Right lung (tissue), 5 donors: ENCODE results near the gene GSTP1. TPM values are rescaled to one million over a fixed set of nuclear protein-coding genes. Genes with fewer than 3 reads are reported as not detected.
"Not testable (repeated sequence)": the region's sequence is repeated elsewhere in the genome, so short reads cannot be mapped to it uniquely, and the experiment has no call there.

Experiments
- DNase-seq, 2 donors: peaks; one replicate each; pipeline ENCODE4 v3.0.0-alpha.2; 2013
- polyA plus RNA-seq, 5 donors: library from polyadenylated mRNA; unstranded; fragments of 120-200 nt; gene quantifications; one replicate each; pipeline versions ENCODE4 v1.2.1 to v1.2.3, GENCODE V29; 2013; ENCODE audit warnings: inconsistent platforms in 1 of 5, low replicate concordance in 1 of 5; ENCODE audit not compliant: insufficient read length in 5 of 5, insufficient read depth in 1 of 5

The GSTP1 gene
- polyA plus RNA-seq, 5 donors: 653 to 1,043 (median 745) TPM

DNA sequence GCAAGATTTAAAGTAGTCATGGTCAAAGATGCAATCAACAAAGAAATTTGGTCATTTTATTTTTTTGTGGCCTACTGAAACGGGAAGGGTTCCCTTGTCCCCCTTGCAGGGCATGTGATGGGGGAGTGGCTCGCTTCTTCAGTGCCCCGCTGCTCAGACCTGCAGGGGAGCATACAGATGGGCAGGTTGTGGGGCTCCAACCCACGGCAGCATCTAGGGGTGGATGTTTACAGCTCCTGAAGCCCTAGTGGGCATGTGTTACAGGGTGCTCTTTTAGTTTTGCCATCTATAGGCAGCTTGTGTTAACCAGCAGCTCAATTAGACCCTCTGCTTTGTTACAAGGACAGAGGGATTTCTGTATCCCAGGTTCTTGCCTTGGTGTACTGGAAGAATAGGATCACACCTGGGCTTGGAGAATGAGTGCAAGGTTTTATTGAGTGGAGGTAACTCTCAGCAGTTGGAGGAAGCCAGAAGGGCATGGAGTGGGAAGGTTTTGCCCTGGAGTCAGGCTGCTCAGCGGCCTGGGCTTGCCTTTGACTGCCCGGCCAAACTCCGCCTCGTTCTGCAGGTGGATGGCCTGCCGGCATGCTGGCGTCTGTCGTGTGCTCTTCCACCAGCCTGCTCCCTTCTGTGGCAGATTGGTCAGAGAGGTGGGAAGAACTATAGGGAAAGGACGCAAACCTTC is 9.4 kb downstream of the GSTP1 start:
- no peak for DNase-seq

DNA sequence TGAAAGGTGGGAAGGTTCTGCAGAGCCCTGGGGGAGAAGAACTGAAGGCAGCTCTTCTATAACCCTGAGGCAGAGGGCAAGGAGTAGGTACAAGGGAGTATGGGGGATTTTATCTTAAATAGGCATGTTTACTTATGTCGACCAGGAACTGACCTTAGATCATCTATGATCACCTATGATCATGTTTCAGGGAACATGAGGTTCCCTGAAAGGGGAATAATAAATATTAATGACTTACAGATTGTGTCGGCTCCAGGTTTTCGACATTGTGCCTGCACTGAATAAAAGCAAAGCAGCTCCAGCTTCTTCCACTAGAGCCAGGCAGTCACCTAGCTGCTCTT is 9.9 kb downstream of the GSTP1 start:
- DNase-seq: no peak

DNA sequence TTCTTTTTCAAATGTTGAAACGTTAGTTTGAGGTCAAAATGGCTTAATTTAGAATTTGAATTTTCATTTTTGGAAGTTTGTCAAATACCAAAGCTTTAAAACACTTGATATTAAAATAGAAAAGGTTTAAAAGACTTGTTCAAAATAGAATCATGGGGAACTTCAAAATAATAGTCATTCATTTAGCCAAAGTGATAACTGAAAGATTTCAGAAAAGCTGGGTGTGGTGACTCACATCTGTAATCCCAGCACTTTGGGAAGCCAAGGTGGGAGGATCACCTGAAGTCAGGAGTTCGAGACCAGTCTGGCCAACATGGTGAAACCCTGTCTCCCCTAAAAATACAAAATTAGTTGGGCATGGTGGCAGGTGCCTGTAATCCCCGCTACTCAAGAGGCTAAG is 10.9 kb downstream of the GSTP1 start:
- DNase-seq: no peak

DNA sequence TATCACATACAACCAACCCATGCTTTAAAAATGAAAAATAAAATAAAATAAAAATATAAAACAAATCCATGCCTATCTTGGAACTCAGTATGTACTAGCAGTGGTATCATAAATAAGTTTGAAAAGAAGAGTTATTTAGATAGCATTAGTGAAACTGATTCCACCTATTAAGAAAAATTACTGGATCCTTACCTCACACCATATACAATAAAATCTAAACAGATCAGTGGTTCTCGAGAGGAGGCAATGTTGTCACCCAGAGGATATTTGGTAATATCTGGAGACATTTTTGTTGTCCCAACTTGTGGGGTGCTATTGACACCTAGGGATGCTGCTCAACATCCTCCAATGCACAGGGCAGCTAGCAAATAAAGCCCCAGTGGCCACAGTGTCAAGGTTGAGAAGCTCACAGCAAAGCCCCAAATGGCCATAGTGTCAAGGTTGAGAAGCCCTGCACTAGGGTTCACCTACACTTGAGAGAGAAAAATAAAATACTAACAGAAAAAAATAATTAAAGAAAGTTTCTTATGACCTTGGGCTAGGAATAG is 13.2 kb downstream of the GSTP1 start:
- DNase-seq: no peak

DNA sequence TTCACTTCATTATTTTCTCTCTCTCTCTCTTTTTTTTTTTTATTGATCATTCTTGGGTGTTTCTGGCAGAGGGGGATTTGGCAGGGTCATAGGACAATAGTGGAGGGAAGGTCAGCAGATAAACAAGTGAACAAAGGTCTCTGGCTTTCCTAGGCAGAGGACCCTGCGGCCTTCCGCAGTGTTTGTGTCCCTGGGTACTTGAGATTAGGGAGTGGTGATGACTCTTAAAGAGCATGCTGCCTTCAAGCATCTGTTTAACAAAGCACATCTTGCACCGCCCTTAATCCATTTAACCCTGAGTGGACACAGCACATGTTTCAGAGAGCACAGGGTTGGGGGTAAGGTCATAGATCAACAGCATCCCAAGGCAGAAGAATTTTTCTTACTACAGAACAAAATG is 13.8 kb downstream of the GSTP1 start:
- DNase-seq: not testable (repeated sequence)

DNA sequence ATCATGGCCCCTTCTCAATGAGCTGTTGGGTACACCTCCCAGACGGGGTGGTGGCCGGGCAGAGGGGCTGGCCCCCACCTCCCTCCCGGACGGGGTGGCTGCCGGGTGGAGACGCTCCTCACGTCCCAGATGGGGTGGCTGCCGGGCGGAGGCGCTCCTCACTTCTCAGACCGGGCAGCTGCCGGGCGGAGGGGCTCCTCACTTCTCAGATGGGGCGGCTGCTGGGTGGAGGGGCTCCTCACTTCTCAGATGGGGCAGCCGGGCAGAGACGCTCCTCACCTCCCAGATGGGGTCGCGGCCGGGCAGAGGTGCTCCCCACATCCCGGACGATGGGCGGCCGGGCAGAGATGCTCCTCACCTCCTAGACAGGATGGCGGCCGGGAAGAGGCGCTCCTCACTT is 14.4 kb downstream of the GSTP1 start:
- DNase-seq: not testable (repeated sequence)

DNA sequence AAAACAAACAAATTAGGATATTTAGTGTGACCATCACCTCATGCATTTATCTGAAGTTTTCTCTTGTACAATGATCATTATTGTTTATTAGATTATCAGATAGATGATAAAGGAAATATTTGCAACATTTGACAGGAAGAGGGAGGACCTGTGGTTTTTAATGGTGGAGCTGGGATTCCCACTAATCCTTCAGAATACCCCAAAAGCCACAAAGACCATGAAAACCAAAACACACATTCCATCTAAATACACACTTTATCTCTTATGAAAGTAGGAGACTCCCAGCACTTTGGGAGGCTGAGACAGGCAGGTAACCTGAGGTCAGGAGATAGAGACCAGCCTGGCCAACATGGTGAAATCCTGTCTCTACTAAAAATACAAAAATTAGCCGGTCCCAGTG is 15.5 kb downstream of the GSTP1 start:
- no peak for DNase-seq

DNA sequence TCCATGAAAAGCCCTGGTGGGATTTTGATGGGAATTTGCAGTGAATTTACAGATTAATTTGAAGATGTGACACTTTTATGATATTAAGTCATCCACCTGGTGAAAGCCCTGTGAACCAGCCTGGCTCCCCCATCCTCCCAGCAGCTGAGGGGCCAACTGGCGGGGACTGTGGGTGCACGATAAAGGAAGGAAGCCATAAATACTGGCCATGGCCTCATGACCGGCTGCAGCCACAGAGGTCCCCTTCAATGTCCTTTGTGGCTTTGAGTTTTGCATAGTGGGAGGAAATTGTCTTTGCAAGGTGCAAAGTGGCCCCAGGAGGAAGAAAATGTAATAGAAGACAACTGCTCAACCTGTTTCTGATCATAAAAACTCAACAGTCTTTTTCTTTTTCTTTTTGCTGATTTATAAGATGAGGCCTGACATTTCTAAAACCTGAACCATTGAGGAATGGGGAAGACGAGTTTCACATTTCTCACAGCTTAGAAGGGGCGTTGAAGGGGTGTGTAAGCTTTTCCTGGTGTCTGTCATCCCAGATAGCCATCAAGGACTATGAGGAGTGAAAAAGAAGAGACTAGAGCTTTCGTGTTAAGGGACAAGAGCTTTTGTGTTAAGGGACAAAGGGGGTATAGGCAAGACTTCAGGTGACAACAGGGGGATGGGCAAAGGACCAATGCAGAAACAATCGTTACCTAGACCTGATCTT is 16.9 kb downstream of the GSTP1 start:
- no peak for DNase-seq

DNA sequence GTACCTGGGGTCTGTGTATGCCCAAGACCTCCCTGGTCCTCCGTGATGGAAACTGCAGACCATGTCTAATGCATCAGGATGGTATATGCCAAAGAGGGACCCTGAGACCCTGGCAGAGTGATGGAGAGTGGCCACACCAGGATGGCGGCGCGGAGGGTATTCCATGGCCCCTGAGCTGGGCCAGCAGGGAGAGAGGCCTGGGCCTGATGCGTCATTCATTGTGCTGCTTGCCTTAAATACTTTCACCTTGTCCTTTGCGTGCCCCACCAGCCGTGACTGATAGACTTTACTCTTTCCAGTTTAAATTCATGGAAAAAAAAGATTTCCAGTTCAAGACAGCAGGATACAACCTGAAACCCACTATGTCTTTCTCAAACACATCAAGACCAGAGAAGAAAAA is 17.5 kb downstream of the GSTP1 start:
- no peak for DNase-seq

DNA sequence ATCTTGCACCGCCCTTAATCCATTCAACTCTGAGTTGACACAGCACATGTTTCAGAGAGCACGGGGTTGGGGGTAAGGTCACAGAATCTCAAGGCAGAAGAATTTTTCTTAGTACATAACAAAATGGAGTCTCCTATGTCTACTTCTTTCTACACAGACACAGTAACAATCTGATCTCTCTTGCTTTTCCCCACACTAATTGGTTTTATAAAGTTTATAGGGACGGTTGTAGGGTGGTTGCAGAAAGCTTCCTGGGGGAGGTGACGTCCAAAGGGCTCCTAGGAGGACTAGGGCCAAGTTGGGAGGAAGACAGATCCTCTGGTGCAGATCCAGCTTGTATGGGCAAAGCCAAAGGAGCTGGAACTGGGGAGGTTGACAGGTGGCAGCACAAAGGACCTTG is 20.5 kb downstream of the GSTP1 start:
- DNase-seq: not testable (repeated sequence)

DNA sequence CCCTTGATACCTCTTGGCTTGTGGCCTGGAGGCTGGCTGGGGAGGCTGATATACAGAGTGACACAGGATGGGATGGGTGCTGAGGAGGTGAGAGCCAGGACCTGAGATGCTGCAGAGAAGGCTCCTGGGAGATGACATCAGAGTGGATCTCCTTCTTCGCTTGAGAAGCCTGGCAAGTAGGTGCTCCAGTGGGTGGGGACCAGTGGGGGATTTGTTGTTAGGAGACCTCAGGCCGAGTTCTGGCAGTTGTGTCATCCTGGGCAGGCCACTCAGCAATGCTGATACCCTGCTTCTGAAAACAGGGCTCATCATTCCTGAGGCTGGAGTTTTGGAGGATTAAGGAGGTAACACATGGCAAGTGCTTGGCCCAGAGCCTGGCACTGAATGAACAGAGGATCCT is 21.2 kb downstream of the GSTP1 start:
- no peak for DNase-seq

DNA sequence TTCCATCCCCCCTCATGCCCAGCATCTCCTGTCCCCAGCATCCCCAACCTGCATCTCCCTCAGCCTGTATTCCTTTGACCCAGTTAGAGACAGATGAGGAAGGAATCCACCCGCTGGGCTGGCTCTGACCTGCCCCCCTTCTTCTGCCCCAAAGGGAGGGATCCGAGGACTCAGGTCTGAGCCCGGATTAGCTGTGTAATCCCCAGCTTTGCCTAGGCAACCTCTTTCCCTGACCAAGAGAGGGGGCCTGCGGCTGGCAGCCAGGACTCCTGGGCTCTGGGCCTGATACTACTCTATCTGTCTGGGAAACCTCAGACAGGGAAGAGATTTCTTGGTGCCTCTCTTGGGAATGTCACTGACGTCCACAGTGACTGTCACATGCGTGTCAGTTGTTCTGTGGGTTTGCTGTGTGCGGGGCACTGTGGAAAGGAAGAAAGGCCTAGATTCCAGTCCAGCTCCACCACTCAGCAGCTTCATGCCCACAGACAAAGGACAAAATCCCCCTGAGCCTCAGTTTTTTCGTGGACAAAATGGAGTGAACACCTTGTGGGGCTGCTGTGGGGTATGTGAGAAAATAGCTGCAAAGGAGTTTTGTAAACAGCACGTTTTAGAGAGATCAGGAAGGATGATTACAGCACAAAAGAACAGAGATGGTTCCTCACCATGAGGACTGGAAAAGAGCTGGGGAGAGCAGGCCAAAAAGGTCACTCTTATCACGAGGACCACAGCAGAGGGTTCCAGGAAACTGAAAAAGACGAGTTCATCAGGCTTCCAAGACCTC is 21.8 kb downstream of the GSTP1 start:
- no peak for DNase-seq

DNA sequence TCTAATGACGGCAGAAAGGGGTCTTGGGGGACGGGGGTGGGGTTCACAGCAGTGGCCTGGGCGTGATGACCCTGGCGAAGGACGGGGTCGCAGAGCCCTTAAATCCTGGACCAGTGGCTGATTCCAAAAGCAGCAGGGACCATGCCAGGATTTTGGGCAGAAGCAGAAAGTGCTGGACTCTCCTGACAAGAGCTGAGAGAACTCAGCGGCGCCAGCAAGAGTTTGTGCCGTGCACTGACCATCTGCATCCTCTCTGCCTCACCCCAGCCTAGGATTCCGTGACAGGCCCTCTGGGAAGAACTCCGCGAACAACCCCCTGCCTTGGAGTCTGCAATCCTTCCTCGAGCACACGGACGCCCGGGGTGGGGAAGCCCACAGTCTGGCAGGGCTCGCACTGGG is 22.5 kb downstream of the GSTP1 start:
- peak; percentile 58 to 65 for DNase-seq

DNA sequence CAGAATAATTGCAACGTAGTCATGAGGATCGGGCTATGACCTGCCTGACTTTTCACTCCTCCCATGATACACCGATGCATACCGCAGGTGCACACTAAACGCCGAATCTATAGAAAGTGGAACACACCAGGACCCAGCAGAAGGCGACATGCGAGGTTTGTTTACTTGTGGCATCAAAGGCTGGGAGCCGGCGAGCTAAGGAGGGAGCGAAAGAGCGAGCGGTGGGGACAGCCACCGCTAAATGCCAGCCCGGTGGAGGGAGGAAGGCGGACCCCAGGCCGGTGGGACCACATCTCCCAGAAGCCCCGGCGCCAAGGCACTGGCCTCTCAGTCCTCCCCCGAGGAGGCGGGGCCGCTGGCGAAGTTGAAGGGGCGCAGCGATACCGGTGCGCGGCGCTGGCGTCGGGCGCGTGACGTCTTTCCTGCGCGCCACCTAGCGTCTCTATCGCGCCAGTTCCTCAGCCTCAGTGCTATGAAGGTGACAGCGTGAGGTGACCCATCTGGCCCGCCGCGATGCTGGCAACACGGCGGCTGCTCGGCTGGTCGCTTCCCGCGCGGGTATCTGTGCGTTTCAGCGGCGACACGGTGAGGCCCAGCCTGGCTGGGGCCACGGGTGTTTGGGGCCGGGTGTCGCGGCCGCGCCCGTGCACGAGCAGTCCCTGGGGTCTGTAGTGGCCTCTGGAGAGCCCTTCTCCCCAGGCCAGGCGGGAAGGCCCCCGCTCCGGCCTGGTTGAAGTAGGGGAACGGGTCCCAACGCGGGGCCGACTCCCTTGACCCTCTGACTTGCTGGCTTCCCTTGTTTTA is 23.1 kb downstream of the GSTP1 start, which contains the start of gene NDUFV1:
Gene NDUFV1, plus strand, starts transcription at position 445 of the 804 bp plus-strand sequence. Its CDS starts 69 bp downstream, at position 514.
- peak; percentile 95 to 97 for DNase-seq

DNA sequence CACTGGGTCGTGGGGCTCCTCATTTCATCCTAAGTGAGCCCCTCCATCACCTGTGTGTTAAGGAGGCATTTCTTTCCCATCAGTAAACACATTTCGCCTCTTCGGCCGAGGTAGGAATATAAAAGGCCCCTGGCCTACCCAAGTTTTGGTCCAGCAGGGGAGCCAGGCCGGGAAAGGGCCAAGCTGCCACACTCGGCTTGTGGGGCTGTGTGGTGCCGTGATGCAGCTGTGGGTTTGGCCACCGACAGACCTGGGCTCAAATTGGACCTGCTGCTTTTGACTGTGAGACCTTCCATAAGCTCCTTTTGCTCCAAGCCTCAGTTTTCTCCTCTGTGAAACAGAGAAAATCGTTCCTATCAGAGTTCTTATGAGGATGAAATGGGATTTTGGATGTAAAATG is 23.9 kb downstream of the GSTP1 start:
- DNase-seq: no peak

DNA sequence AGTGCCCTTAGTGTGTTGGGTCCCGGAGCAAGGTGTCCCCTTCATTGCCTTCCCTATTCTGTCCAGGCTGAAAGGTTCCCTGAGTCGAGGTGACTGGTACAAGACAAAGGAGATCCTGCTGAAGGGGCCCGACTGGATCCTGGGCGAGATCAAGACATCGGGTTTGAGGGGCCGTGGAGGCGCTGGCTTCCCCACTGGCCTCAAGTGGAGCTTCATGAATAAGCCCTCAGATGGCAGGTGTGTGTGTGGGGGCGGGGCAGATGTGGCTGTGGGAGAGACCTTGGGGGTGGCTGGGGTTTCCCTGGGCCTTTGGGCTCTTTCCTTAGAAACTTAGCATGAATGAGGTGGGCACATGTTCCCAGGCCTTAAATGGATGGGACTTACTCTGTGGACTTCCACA is 24.9 kb downstream of the GSTP1 start:
- no peak for DNase-seq

DNA sequence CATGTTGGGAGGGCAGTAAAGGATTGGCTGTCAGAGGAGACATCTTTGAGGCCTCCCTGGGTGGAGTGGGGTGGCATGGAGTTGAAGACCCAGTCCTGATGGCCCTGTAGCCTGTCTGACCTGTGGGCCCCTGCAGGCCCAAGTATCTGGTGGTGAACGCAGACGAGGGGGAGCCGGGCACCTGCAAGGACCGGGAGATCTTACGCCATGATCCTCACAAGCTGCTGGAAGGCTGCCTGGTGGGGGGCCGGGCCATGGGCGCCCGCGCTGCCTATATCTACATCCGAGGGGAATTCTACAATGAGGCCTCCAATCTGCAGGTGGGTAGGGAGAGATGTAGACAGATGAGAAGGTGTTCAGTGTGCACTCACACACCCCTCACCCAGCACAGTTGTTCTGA is 25.7 kb downstream of the GSTP1 start:
- DNase-seq: no peak

DNA sequence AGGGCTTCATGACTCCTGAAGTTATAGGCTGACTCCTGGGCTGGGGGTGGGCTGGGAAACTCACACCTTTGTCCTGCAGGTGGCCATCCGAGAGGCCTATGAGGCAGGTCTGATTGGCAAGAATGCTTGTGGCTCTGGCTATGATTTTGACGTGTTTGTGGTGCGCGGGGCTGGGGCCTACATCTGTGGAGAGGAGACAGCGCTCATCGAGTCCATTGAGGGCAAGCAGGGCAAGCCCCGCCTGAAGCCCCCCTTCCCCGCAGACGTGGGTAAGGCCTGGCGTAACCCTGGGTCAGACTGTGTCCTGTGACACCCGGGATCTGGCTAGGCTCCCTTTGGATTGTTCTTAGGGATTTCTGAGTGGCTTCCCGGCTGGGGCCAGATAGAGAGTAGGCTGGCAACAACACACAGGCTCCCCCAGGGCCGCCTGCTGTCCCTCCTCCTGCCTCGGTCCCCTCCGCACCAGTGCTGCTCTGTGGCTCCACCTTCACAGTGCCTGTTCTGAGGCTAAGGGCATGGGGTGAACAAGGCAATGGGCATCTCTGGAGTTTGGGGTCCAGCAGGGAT is 26.8 kb downstream of the GSTP1 start:
- no peak for DNase-seq

DNA sequence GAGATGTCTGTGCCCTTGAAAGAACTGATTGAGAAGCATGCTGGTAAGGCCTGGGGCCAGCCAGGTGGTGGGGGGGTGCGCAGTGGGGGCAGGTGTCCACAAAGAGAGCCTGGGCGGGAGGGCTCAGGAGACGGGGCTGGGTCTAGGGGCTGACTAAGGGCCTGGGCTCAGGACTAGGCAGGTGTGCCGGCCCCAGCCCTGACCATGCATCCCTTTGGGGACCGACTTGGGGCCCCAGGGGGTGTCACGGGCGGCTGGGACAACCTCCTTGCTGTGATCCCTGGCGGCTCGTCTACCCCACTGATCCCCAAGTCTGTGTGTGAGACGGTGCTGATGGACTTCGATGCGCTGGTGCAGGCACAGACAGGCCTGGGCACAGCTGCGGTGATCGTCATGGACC is 27.6 kb downstream of the GSTP1 start:
- DNase-seq: no peak

DNA sequence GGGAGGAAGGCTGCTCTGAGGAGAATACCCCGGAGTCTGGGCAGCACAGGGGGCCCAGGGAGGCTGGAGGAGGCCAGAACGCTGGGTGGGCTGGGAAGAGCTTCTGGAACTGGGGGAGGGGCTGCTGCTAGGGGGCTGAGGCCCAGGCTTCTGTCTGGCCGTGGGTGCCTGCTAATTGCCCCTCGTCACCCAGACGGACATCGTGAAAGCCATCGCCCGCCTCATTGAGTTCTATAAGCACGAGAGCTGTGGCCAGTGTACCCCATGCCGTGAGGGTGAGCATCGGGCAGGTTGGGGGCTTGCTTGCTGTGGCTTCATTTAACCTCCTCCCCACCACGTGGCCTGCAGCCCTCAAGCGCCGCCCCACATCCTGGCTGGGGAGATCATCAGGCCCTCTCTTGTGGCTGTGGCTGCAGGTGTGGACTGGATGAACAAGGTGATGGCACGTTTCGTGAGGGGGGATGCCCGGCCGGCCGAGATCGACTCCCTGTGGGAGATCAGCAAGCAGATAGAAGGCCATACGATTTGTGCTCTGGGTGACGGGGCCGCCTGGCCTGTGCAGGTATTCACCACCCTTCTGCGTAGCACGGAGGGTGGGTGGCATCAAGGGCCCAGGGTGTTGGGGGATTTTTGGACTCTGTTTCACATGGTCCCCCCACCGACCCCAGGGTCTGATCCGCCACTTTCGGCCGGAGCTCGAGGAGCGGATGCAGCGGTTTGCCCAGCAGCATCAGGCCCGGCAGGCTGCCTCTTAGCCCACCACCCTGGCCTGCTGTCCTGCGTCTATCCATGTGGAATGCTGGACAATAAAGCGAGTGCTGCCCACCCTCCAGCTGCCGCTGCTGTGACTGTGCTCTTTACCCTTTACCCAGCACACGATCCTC is 28.3 kb downstream of the GSTP1 start:
- no peak for DNase-seq
